ENCODE data around the gene SENP6.

SENP6 gene

DNA sequence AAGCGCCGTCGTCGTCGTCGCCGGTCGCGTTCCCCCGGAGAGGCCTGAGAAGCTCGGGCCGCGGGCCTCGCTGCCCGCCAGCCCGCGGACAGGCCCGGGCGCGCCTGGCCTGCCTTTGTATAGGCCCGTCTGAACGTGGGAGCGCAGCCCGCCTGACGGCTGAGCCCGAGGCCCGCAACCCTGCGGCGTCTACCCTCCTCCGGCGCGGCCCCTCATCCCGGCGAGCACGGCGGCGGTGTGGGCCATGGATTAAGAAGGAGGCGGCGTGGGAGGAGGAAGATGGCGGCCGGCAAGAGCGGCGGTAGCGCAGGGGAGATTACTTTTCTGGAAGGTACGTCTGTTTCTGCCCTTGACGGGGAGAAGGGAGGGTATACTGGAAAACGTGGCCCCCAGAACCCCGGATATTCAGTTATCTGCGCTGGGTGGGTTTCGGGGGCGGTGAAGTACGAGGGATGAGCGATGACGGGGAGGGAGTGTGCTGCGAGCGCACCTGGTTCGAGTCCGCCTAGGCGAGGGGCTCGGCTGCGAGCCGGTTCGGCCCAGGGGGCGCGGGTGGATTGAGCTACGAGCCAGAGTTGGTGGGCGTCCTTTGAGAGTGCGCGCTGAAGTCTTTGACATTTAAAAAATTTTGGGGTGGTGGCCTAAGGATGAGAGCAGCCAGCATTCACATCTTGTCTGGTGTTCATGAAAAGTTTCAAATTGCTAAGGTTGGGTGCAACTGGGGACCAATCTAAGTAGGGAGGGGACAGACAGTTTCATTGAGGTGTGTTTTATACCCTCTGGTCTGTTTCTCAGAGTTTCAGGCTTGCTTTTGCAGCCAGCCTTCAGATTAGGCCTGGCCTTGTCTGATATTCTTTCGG, 796 bp downstream of the SENP6 start:
- DNase-seq (ENCODE audit: low read depth, low spot score) = peak; percentile 5
- no peak for TF ChIP-seq YY1 (IDR thresholded peaks at IDR 0.05; ENCODE audit: insufficient read depth, insufficient read length)
- no peak for TF ChIP-seq SUZ12 (IDR thresholded peaks at IDR 0.05; ENCODE audit: extremely low read depth, insufficient read depth, insufficient read length)
- no peak for TF ChIP-seq ZNF274 (IDR thresholded peaks at IDR 0.05; ENCODE audit: low read depth, low read length)
- peak overlapping the region; percentile 93 for H3K9ac ChIP-seq (ENCODE audit: insufficient read length, low read depth)
- H3K4me3 ChIP-seq (ENCODE audit: insufficient read length, low read depth) = peak overlapping the region; percentile 87
- H3K36me3 ChIP-seq (ENCODE audit: insufficient read depth, insufficient read length, low read length) = peaks cover 5% of the 10 kb centered on the region
- H3K9me3 ChIP-seq (ENCODE audit: insufficient read depth, low read length) = no peaks in the 10 kb centered on the region
- no peaks in the 10 kb centered on the region for H3K27me3 ChIP-seq (ENCODE audit: insufficient read depth, insufficient read length)
- H3K4me1 ChIP-seq (ENCODE audit: insufficient read depth, insufficient read length) = no peaks in the 10 kb centered on the region

DNA sequence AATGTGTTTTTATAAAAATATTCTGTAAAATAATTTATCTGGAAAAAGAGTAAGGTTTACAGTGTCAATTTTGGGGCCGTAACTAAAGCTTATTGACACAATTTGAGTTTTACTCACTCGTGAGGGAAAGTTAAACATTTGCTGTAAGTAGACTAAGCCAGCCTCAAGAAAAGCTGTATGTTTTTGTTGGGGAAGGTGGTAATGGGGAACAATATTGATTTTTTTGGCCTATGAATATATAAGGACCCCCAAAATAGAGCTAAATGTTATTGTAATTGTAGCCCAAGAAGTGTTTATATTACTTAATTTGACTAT, 1.4 kb downstream of the SENP6 start:
- peaks cover 5% of the 10 kb centered on the region for H3K36me3 ChIP-seq (ENCODE audit: insufficient read depth, insufficient read length, low read length)
- H3K9me3 ChIP-seq (ENCODE audit: insufficient read depth, low read length) = no peaks in the 10 kb centered on the region
- TF ChIP-seq ZNF274 (IDR thresholded peaks at IDR 0.05; ENCODE audit: low read depth, low read length) = no peak
- no peak for TF ChIP-seq YY1 (IDR thresholded peaks at IDR 0.05; ENCODE audit: insufficient read depth, insufficient read length)
- no peak for TF ChIP-seq SUZ12 (IDR thresholded peaks at IDR 0.05; ENCODE audit: extremely low read depth, insufficient read depth, insufficient read length)
- peak overlapping the region; percentile 93 for H3K9ac ChIP-seq (ENCODE audit: insufficient read length, low read depth)
- peak overlapping the region; percentile 87 for H3K4me3 ChIP-seq (ENCODE audit: insufficient read length, low read depth)
- H3K4me1 ChIP-seq (ENCODE audit: insufficient read depth, insufficient read length) = no peaks in the 10 kb centered on the region
- DNase-seq (ENCODE audit: low read depth, low spot score) = no peak
- H3K27me3 ChIP-seq (ENCODE audit: insufficient read depth, insufficient read length) = no peaks in the 10 kb centered on the region

- DNase-seq (ENCODE audit: low read depth, low spot score) = no peak
- TF ChIP-seq SUZ12 (IDR thresholded peaks at IDR 0.05; ENCODE audit: extremely low read depth, insufficient read depth, insufficient read length) = no peak
- H3K4me1 ChIP-seq (ENCODE audit: insufficient read depth, insufficient read length) = no peaks in the 10 kb centered on the region
- no peak overlapping the region for H3K9ac ChIP-seq (ENCODE audit: insufficient read length, low read depth)
- peaks cover 5% of the 10 kb centered on the region for H3K36me3 ChIP-seq (ENCODE audit: insufficient read depth, insufficient read length, low read length)
- H3K9me3 ChIP-seq (ENCODE audit: insufficient read depth, low read length) = no peaks in the 10 kb centered on the region
- no peaks in the 10 kb centered on the region for H3K27me3 ChIP-seq (ENCODE audit: insufficient read depth, insufficient read length)
- no peak overlapping the region for H3K4me3 ChIP-seq (ENCODE audit: insufficient read length, low read depth)
Observed at GRCh38 chr6:75604294-75604693, 2.6 kb downstream of the SENP6 start.

- H3K36me3 ChIP-seq (ENCODE audit: insufficient read depth, insufficient read length, low read length) = peaks cover 5% of the 10 kb centered on the region
- H3K9ac ChIP-seq (ENCODE audit: insufficient read length, low read depth) = no peak overlapping the region
- no peak for DNase-seq (ENCODE audit: low read depth, low spot score)
- H3K9me3 ChIP-seq (ENCODE audit: insufficient read depth, low read length) = no peaks in the 10 kb centered on the region
- no peaks in the 10 kb centered on the region for H3K27me3 ChIP-seq (ENCODE audit: insufficient read depth, insufficient read length)
- no peaks in the 10 kb centered on the region for H3K4me1 ChIP-seq (ENCODE audit: insufficient read depth, insufficient read length)
- no peak overlapping the region for H3K4me3 ChIP-seq (ENCODE audit: insufficient read length, low read depth)
- TF ChIP-seq ZNF274 (IDR thresholded peaks at IDR 0.05; ENCODE audit: low read depth, low read length) = no peak
- TF ChIP-seq YY1 (IDR thresholded peaks at IDR 0.05; ENCODE audit: insufficient read depth, insufficient read length) = no peak
- no peak for TF ChIP-seq SUZ12 (IDR thresholded peaks at IDR 0.05; ENCODE audit: extremely low read depth, insufficient read depth, insufficient read length)
Observed at GRCh38 chr6:75605635-75606034, 4.0 kb downstream of the SENP6 start.

DNA sequence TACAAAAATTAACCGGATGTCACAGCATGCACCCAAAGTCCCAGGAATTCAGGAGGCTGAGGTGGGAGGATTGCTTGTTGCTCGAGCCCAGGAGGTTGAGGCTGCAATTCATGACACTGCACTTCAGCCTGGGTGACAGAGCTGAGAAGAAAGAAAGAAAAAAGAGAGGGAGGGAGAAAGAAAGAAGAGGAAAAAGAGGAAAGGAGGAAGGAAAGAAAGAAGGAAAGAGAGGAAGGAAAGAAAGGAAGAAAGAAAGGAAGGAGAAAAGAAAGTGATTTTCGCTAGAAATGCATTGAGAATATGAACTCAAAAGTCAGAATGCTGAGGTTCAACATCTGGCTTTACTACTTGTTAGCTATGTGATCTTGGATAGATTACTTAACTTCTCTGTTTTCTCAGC, 6.6 kb downstream of the SENP6 start:
- Histone ChIP-seq H3K4me3 (ENCODE audit: insufficient read length, low read depth) (no peak overlapping the region), H3K9ac (ENCODE audit: insufficient read length, low read depth) (no peak overlapping the region), H3K9me3 (ENCODE audit: insufficient read depth, low read length) (no peaks in the 10 kb centered on the region), H3K36me3 (ENCODE audit: insufficient read depth, insufficient read length, low read length) (peaks cover 5% of the 10 kb centered on the region), H3K27me3 (ENCODE audit: insufficient read depth, insufficient read length) (no peaks in the 10 kb centered on the region), H3K4me1 (ENCODE audit: insufficient read depth, insufficient read length) (no peaks in the 10 kb centered on the region)
- DNase-seq (ENCODE audit: low read depth, low spot score) = no peak
- TF ChIP-seq SUZ12 (IDR thresholded peaks at IDR 0.05; ENCODE audit: extremely low read depth, insufficient read depth, insufficient read length) (no peak), YY1 (IDR thresholded peaks at IDR 0.05; ENCODE audit: insufficient read depth, insufficient read length) (no peak), ZNF274 (IDR thresholded peaks at IDR 0.05; ENCODE audit: low read depth, low read length) (no peak)

DNA sequence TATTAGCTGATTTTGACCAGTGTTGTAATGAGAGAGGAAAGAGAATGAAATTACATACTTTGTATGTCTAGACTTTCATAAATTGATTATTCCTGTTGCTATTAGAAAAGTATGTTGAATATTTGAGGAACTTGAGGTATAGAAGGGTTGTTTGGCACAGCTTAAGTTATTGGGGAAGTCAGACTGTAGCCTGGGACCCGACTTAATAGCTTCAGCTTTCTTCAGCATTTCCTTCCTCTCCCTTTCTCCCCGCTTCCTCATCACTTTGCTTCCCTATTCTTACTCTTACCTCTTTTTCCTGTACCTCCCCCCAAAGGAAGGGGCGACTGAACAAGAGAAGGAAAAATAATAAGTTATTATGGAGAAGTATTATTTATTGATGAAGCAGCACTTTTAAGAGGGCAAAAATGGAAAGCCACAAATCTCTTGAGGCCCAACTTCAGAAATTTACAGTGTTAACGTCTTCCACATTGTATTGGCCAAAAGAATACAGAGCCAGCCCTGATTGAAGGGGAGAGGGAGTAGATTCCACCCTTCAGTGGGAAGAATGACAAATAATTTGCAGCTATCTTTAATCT, 7.4 kb downstream of the SENP6 start:
- H3K27me3 ChIP-seq (ENCODE audit: insufficient read depth, insufficient read length) = no peaks in the 10 kb centered on the region
- H3K9ac ChIP-seq (ENCODE audit: insufficient read length, low read depth) = no peak overlapping the region
- TF ChIP-seq YY1 (IDR thresholded peaks at IDR 0.05; ENCODE audit: insufficient read depth, insufficient read length) = no peak
- TF ChIP-seq SUZ12 (IDR thresholded peaks at IDR 0.05; ENCODE audit: extremely low read depth, insufficient read depth, insufficient read length) = no peak
- TF ChIP-seq ZNF274 (IDR thresholded peaks at IDR 0.05; ENCODE audit: low read depth, low read length) = no peak
- H3K36me3 ChIP-seq (ENCODE audit: insufficient read depth, insufficient read length, low read length) = peaks cover 5% of the 10 kb centered on the region
- H3K9me3 ChIP-seq (ENCODE audit: insufficient read depth, low read length) = no peaks in the 10 kb centered on the region
- no peak for DNase-seq (ENCODE audit: low read depth, low spot score)
- H3K4me3 ChIP-seq (ENCODE audit: insufficient read length, low read depth) = no peak overlapping the region
- no peaks in the 10 kb centered on the region for H3K4me1 ChIP-seq (ENCODE audit: insufficient read depth, insufficient read length)

GRCh38 chr6:75609639-75610590, 8.2 kb downstream of the SENP6 start:
- H3K9me3 ChIP-seq (ENCODE audit: insufficient read depth, low read length) = no peaks in the 10 kb centered on the region
- H3K4me3 ChIP-seq (ENCODE audit: insufficient read length, low read depth) = no peak overlapping the region
- no peak for DNase-seq (ENCODE audit: low read depth, low spot score)
- H3K4me1 ChIP-seq (ENCODE audit: insufficient read depth, insufficient read length) = no peaks in the 10 kb centered on the region
- H3K27me3 ChIP-seq (ENCODE audit: insufficient read depth, insufficient read length) = no peaks in the 10 kb centered on the region
- TF ChIP-seq ZNF274 (IDR thresholded peaks at IDR 0.05; ENCODE audit: low read depth, low read length) = no peak
- no peak for TF ChIP-seq YY1 (IDR thresholded peaks at IDR 0.05; ENCODE audit: insufficient read depth, insufficient read length)
- TF ChIP-seq SUZ12 (IDR thresholded peaks at IDR 0.05; ENCODE audit: extremely low read depth, insufficient read depth, insufficient read length) = no peak
- H3K36me3 ChIP-seq (ENCODE audit: insufficient read depth, insufficient read length, low read length) = peaks cover 5% of the 10 kb centered on the region
- H3K9ac ChIP-seq (ENCODE audit: insufficient read length, low read depth) = no peak overlapping the region

Data from NT2/D1 (cell line).